HG03025 (cell line): ENCODE data around the gene EPYC.

Experiments
- ATAC-seq: cut with Tn5 transposase; IDR thresholded peaks from one replicate; pipeline ENCODE4 v1.9.1; 2021; ENCODE audit warnings: mild to moderate bottlenecking, moderate library complexity; ENCODE audit not compliant: unreplicated experiment, low FRiP score

EPYC gene

GRCh38 chr12:90916516-90916915 is 88.3 kb downstream of the EPYC start:
- no peak for ATAC-seq

DNA sequence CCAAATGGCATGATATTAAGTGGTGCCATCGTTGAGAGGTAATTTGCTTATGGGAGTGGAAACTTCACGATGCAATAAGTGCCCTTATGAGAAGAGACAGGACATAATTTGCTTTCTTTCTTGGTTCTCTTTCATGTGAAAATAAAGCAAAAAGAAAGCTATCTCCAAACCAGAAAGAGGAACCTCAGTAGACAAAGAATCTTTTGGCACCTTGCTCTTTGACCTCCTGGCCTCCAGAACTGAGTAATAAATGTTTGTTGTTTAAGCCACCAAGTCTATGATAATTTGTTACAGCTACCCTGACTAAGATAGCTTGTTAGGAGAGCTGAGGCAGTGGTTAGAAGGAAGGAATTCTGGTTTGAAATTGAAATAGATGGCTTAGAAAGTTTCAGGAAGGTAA is 89.4 kb downstream of the EPYC start:
- ATAC-seq: no peak
